Memory B cell (primary cell): ENCODE measurements around the gene RTKN.

ENCODE experiments used
- ATAC-seq: fragments of 150-1000 bp; cut with Tn5 transposase; 2 replicates; pipeline ENCODE4 v1.10.0; 2021; ENCODE audit warnings: low read depth, mild to moderate bottlenecking, moderate library complexity
- DNase-seq, 2 donors: peaks; one replicate each; pipeline ENCODE4 v3.0.0; 2022; ENCODE audit warnings: low spot score in 2 of 2
- H3K27ac Mint-ChIP-seq: one replicate; pipeline ENCODE4 v1.8.0; 2022; ENCODE audit warnings: mild to moderate bottlenecking, moderate library complexity, mixed read lengths
- H3K27me3 Mint-ChIP-seq: one replicate; pipeline ENCODE4 v1.8.0; 2022; ENCODE audit warnings: mixed read lengths
- H3K36me3 Mint-ChIP-seq: one replicate; pipeline ENCODE4 v1.8.0; 2022; ENCODE audit warnings: mild to moderate bottlenecking, mixed read lengths
- H3K4me1 Mint-ChIP-seq: one replicate; pipeline ENCODE4 v1.8.0; 2022; ENCODE audit warnings: mixed read lengths
- H3K4me3 Mint-ChIP-seq: one replicate; pipeline ENCODE4 v1.8.0; 2022; ENCODE audit warnings: mild to moderate bottlenecking, moderate library complexity, mixed read lengths
- H3K9me3 Mint-ChIP-seq: one replicate; pipeline ENCODE4 v1.8.0; 2022; ENCODE audit warnings: mixed read lengths

Gene RTKN

GRCh38 chr2:74378007-74378406 is 63.7 kb downstream of the RTKN start:
- Mint-ChIP-seq H3K4me1 (peaks cover 21% of the 10 kb centered on the region), H3K27ac (no peak overlapping the region), H3K9me3 (no peaks in the 10 kb centered on the region), H3K27me3 (no peaks in the 10 kb centered on the region), H3K4me3 (no peak overlapping the region), H3K36me3 (peaks cover 16% of the 10 kb centered on the region)
- ATAC-seq (no peak), DNase-seq (no peak)

DNA sequence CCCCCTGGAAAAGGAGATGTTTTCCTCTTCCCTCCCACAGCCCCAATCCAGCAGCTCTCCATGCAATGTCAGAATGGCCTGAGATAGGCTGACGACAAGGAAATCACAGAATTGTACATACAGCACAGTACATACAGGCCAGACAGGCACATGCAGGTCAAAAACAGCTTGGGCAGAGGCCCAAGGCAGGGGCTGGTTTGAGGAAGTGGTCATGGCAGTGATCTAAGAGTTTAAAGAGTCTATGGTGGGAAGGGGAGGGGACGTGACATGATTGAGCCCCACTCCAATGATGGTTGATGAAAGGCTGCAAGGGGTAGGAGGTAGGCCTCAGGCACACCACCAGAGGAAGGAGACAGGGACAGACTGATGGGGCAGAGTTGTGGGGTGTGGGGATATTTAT is 65.9 kb downstream of the RTKN start:
- ATAC-seq (no peak), DNase-seq (no peak)
- Mint-ChIP-seq H3K4me3 (no peak overlapping the region), H3K27me3 (no peaks in the 10 kb centered on the region), H3K9me3 (no peaks in the 10 kb centered on the region), H3K4me1 (peaks cover 18% of the 10 kb centered on the region), H3K36me3 (peaks cover 27% of the 10 kb centered on the region), H3K27ac (no peak overlapping the region)
